ENCODE data around the gene TTC31. TPM values are rescaled to one million over a fixed set of nuclear protein-coding genes. Genes with fewer than 3 reads are reported as not detected.

The TTC31 gene
- total RNA-seq, 2 donors from 2014 or later, result 27.2 to 32.4 TPM

GRCh38 chr2:74514368-74515270, 31.7 kb downstream of the TTC31 start, which contains the start of gene TLX2:
Gene TLX2 (plus strand): TSS chr2:74514450. CDS start chr2:74514807, 357 bp downstream.
- Mint-ChIP-seq H3K27me3 (peaks cover 28% of the 10 kb centered on the region), H3K9me3 (no peaks in the 10 kb centered on the region), H3K27ac (peak within 1 kb of the TSS; percentile 73), H3K4me1 (peaks cover 3% of the 10 kb centered on the region), H3K36me3 (ENCODE audit: low read depth) (no peaks in the 10 kb centered on the region), H3K4me3 (peak within 1 kb of the TSS; percentile 84)
- peak; percentile 24 for ATAC-seq (replicated peaks)

GRCh38 chr2:74515271-74515980, 32.5 kb downstream of the TTC31 start:
- Mint-ChIP-seq H3K36me3 (ENCODE audit: low read depth) (no peaks in the 10 kb centered on the region), H3K27me3 (peaks cover 35% of the 10 kb centered on the region), H3K4me3 (peak overlapping the region; percentile 84), H3K4me1 (no peaks in the 10 kb centered on the region), H3K9me3 (no peaks in the 10 kb centered on the region), H3K27ac (peak overlapping the region; percentile 73)
- ATAC-seq (replicated peaks), result peak; percentile 16

DNA sequence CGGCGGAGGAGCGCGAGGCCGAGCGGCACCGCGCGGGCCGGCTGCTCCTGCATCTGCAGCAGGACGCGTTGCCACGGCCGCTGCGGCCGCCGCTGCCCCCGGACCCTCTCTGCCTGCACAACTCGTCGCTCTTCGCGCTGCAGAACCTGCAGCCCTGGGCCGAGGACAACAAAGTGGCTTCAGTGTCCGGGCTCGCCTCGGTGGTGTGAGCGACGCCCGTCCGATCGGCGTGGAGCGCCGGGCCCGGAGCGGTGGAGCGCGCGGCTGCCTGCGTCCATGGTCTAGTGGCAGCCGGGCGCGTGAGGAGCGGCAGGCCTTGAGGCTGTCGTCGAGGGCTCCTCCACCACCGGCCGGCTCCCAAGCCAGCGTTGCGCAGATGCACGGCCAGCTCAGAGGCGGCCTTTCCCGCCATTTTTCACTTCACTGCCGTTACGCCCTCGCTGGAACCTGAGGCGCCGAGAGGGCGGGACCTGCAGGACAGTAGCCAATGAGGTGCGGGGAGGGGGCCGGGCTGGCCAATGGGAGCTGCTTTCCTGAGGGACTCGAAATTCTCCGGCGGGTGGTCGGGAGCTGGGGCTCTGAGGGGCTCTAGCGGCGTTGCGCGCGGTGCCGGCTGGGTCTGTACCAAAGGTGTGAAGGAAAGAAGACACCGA, 33.2 kb downstream of the TTC31 start:
- H3K27ac Mint-ChIP-seq, result no peak overlapping the region
- no peaks in the 10 kb centered on the region for H3K36me3 Mint-ChIP-seq (ENCODE audit: low read depth)
- H3K9me3 Mint-ChIP-seq, result no peaks in the 10 kb centered on the region
- no peaks in the 10 kb centered on the region for H3K4me1 Mint-ChIP-seq
- peak; percentile 83 for ATAC-seq (replicated peaks)
- peak overlapping the region; percentile 84 for H3K4me3 Mint-ChIP-seq
- peaks cover 35% of the 10 kb centered on the region for H3K27me3 Mint-ChIP-seq

DNA sequence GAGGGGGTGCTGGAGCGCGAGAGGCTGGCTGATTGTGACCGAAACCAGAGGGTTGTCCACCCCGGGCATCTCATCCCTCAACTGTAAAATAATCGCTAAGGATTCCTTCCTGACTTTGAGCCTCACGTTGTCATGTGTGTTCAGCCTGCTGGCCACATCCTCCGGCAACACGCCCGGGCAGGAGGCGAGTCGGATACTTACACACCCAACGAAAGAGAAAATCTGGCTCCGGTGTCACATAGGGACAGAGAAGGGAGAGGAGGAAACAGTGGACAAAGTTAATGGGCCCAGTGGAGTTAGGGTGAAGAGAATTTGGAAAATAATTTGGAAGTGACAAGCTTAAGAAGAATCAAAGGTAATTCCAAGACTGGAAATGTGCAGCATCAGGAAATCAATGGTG, 33.8 kb downstream of the TTC31 start:
- Mint-ChIP-seq H3K4me3 (peak overlapping the region; percentile 84), H3K36me3 (ENCODE audit: low read depth) (no peaks in the 10 kb centered on the region), H3K27me3 (peaks cover 35% of the 10 kb centered on the region), H3K4me1 (no peaks in the 10 kb centered on the region), H3K27ac (no peak overlapping the region), H3K9me3 (no peaks in the 10 kb centered on the region)
- ATAC-seq (replicated peaks), result no peak

- H3K27me3 Mint-ChIP-seq, result peaks cover 22% of the 10 kb centered on the region
- H3K36me3 Mint-ChIP-seq (ENCODE audit: low read depth), result peaks cover 17% of the 10 kb centered on the region
- ATAC-seq (replicated peaks), result no peak
- no peaks in the 10 kb centered on the region for H3K9me3 Mint-ChIP-seq
- peaks cover 4% of the 10 kb centered on the region for H3K4me1 Mint-ChIP-seq
- H3K4me3 Mint-ChIP-seq, result no peak overlapping the region
- no peak overlapping the region for H3K27ac Mint-ChIP-seq
Measured at GRCh38 chr2:74522516-74522915, 39.6 kb downstream of the TTC31 start.

DNA sequence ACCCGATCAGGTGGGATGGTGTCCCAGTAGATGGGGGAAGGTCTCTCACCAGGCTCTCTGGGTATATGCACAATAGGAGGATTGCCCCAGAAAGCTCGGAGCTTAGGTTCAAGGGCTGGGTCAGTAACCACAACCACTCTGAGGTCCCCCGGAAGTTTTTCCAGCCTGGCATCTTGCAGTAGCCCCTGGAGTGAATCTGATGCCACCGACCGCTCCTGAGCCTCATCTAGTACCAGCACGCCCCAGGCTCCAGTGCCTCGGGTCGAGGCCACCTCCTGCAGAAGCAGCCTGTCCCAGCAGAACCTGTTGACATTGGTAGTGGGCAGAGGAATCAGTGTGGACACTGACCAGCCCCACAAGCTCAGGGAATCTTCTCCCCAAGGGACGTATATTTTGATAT, 41.1 kb downstream of the TTC31 start:
- Mint-ChIP-seq H3K4me1 (peaks cover 4% of the 10 kb centered on the region), H3K9me3 (no peaks in the 10 kb centered on the region), H3K4me3 (no peak overlapping the region), H3K27ac (no peak overlapping the region), H3K36me3 (ENCODE audit: low read depth) (peaks cover 32% of the 10 kb centered on the region), H3K27me3 (peaks cover 8% of the 10 kb centered on the region)
- ATAC-seq (replicated peaks), result no peak

DNA sequence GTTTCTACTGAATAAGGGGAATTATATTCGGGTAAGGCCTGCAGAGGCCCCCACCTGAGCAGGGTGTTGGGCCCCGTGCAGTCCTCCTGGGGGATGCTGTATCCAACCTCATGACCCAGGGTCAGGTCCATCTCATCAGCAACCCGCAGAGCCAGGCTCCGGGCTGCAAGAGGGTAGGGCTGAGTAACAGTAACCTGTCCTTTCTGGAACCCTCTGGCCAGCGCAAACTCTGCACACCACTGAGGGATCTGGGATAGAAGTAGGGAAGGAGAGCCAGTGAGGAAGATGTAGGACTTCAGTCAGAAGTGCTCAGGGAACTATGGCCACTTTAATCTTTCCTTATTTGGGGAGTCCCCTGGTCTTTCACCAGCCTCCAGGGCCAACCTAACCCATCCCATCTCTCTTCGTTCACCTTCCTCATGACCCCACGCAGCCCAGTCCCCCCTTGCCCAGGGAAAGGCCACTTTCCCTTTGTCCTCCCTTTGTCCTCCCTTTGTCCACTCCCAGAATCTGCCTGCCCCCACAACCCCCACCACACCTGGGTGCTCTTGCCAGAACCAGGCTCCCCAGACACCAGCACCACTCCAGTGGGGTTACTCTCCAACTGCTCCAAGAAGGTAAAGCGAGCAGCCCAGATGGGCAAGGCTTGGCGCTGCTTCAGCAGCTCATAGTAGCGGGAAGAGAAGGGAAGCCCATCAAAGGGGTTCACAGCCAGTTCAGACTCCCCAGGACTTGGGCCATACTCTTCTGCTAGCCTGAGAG, 42.3 kb downstream of the TTC31 start:
- Mint-ChIP-seq H3K36me3 (ENCODE audit: low read depth) (peaks cover 38% of the 10 kb centered on the region), H3K27ac (no peak overlapping the region), H3K4me1 (peaks cover 4% of the 10 kb centered on the region), H3K9me3 (no peaks in the 10 kb centered on the region), H3K27me3 (peaks cover 3% of the 10 kb centered on the region), H3K4me3 (no peak overlapping the region)
- no peak for ATAC-seq (replicated peaks)

DNA sequence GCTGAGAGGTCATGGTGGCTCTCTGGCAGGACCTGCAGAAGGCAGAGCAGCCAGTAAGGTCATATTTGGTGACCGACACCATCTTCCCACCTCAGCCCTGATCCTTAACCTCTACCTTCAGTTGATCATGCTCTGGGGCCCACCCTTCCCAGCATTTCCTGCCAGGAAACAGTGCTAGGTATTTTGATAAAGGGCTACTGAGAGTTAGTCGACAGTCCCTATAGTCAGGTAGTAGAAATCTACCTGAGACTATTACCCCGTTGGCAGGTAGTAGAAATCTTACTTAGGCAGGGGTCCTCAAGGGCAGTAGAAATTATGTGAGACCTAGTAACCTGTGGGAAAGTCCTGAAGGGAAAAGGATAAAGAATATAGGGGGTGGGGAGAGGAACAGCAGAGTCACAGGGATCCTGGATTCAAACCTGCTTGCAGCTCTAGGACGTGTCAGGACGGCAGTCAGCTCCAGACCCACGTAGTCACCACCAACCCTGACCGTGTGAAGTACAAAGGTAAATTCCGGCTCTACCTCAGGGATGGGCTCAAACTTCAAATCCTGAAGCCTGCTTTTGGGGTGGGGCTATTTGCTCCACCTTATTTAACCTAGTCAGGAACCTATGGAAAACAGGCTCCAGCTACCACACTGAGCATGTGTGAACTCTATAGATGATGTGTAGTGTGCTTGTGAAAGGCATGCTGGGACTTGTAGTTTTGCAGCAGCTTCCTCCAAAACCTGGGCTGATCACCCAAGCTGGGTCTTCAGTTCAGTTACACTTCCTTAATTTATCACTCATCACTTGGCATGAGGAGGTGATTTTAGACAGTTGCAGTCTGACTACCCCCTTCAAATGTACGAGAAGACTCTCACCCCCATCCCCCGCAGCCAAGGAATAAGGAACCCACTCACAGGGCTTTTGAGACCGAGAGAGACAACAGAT, 43.1 kb downstream of the TTC31 start, which contains the start of gene DQX1:
Gene DQX1 (minus strand): TSS at position 515 of the 932 bp plus-strand sequence. CDS start 502 bp downstream, at position 13.
- H3K27me3 Mint-ChIP-seq, result no peaks in the 10 kb centered on the region
- no peak within 1 kb of the TSS for H3K27ac Mint-ChIP-seq
- H3K36me3 Mint-ChIP-seq (ENCODE audit: low read depth), result peaks cover 45% of the 10 kb centered on the region
- ATAC-seq (replicated peaks), result no peak
- H3K4me1 Mint-ChIP-seq, result peaks cover 8% of the 10 kb centered on the region
- no peak within 1 kb of the TSS for H3K4me3 Mint-ChIP-seq
- H3K9me3 Mint-ChIP-seq, result no peaks in the 10 kb centered on the region

DNA sequence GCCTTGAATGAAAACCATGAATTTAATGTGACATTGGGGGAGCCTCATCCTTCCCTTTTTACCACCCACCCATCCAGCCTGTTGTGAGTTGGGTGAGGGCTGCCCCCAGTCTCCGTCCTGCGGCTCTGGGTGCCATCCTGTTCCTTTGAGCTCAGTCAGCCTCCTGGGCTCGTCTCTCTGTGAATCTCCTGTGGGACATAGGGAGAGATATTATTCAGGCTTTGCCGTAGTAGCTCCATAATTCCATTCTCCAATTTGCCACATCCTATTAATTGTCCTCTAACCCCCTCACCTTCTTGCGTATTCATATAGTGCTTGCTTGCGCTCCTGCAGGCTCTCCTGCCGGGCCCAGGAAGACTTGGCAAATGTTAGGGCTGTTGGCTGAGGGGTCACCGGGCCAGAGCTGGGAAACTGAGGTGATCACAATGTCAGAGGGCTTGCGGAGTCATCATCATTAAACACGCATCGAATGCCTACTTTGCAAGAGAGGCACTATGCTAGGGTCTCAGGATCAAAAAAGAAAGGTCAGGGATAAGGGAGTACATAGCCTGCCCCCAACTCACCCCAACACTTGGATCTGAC, 43.9 kb downstream of the TTC31 start:
- no peaks in the 10 kb centered on the region for H3K27me3 Mint-ChIP-seq
- H3K27ac Mint-ChIP-seq, result no peak overlapping the region
- peaks cover 16% of the 10 kb centered on the region for H3K4me1 Mint-ChIP-seq
- no peak for ATAC-seq (replicated peaks)
- H3K9me3 Mint-ChIP-seq, result no peaks in the 10 kb centered on the region
- peaks cover 53% of the 10 kb centered on the region for H3K36me3 Mint-ChIP-seq (ENCODE audit: low read depth)
- H3K4me3 Mint-ChIP-seq, result no peak overlapping the region

DNA sequence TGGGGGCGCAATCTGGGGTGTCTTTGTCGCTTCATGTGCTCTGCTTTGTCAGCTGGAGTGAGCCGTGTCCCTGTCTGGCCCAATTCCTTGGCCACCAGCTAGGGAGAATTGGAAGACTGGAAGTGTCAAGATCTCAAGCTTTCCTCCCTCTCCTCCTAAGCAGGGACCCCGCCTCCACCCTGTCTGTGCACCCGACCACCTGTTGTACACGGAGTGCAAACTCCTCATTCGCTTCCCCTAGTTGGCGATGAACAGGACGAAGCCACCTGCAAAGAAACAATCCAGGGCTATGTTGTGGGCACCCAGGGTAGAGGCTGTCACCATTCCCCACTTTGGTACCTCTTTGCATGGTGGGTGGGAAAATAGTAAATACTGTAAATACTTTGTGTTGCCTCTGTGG, 44.9 kb downstream of the TTC31 start:
- no peak for ATAC-seq (replicated peaks)
- H3K27me3 Mint-ChIP-seq, result no peaks in the 10 kb centered on the region
- H3K9me3 Mint-ChIP-seq, result no peaks in the 10 kb centered on the region
- peaks cover 63% of the 10 kb centered on the region for H3K36me3 Mint-ChIP-seq (ENCODE audit: low read depth)
- H3K4me3 Mint-ChIP-seq, result peak overlapping the region; percentile 98
- peak overlapping the region; percentile 97 for H3K27ac Mint-ChIP-seq
- H3K4me1 Mint-ChIP-seq, result peaks cover 21% of the 10 kb centered on the region

DNA sequence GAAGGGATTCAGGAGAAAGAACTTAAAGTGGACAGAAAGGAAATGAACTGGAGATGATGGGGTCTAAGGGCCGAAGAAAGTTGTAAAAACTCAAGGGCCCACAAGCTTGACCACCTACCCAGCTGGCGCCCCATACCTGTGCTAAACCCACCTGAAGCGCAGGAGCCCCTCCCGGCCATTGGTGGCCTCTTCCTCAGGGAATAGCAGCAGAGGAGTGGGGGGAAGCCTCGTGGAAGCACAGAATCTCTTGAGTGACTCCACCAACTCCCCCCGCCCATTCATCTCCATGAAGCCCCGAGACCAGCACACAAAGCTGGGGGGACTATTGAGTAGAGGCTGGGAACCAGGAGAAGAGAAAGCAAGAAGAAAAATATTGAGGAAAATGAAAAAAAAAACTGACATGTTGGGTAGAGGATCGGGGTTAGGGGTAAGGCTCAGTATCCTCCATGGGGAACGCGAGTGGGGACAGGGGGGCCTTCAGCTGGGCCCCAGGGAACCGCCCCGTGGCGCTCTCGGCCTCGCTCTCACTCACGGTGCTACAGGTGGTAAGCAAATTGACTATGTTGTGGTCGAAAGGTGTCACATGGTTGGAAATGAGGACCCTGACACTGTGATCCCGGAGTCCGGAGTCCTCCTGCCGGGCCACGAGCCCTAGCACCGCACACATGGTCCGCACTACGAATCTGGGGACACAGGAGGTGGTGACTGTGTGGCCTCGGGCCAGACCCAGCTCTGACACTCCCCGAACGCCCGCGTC, 45.9 kb downstream of the TTC31 start:
- peaks cover 65% of the 10 kb centered on the region for H3K36me3 Mint-ChIP-seq (ENCODE audit: low read depth)
- H3K4me3 Mint-ChIP-seq, result peak overlapping the region; percentile 98
- H3K27me3 Mint-ChIP-seq, result no peaks in the 10 kb centered on the region
- H3K9me3 Mint-ChIP-seq, result no peaks in the 10 kb centered on the region
- H3K27ac Mint-ChIP-seq, result peak overlapping the region; percentile 97
- peak; percentile 1 for ATAC-seq (replicated peaks)
- peaks cover 21% of the 10 kb centered on the region for H3K4me1 Mint-ChIP-seq
